ENCODE results near the gene PRDM8. TPM values are rescaled to one million over a fixed set of nuclear protein-coding genes. Genes with fewer than 3 reads are reported as not detected.

PRDM8 gene
- 1.6 to 2.4 TPM (median 1.7 TPM) in 3 replicates for total RNA-seq

DNA sequence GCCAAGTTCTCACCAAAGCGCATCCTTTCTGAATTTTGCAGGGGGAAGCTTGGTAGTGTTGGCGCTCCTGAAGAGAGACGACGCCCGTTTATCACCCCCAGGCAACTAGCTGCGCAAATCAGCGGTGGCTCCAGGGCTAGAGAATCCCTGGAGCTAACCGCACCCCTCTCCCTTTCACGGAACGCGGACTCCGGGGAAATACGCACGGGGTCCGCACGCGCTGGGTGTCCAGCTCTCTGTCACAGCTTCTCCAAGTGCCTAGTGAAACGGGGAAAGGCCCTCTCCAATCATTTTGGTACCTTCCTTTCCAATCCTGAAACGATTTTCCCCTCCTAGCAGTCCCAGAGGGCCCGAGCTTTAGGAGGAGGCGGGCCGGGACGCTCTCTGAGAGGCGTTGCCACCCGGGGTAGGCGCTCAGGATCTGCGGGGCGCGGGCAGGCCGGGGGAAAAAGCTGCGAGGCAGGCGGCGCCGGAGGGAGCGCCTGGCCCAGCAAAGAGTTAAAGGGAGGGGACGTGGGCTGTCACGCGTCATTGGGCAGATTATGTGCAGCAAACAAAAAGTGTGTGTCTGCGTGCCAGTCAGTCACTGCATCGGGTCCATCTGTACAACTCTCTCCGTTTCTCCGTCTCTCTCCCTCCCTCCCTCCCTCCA is at the start of gene PRDM8:
PRDM8 (plus strand) TSS at position 582 of the 652 bp plus-strand sequence. CDS start 2,578 bp downstream, outside the sequence.
- DNase-seq (ENCODE audit: low spot score in 2 of 2, unreplicated experiment in 2 of 2), result no peak
- peak within 1 kb of the TSS; percentile 21 for H3K4me3 Mint-ChIP-seq
- H3K36me3 Mint-ChIP-seq, result no peaks in the 10 kb centered on the region
- peaks cover 16% of the 10 kb centered on the region for H3K4me1 Mint-ChIP-seq
- TF ChIP-seq, protein P1, sequence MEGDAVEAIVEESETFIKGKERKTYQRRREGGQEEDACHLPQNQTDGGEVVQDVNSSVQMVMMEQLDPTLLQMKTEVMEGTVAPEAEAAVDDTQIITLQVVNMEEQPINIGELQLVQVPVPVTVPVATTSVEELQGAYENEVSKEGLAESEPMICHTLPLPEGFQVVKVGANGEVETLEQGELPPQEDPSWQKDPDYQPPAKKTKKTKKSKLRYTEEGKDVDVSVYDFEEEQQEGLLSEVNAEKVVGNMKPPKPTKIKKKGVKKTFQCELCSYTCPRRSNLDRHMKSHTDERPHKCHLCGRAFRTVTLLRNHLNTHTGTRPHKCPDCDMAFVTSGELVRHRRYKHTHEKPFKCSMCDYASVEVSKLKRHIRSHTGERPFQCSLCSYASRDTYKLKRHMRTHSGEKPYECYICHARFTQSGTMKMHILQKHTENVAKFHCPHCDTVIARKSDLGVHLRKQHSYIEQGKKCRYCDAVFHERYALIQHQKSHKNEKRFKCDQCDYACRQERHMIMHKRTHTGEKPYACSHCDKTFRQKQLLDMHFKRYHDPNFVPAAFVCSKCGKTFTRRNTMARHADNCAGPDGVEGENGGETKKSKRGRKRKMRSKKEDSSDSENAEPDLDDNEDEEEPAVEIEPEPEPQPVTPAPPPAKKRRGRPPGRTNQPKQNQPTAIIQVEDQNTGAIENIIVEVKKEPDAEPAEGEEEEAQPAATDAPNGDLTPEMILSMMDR (IDR thresholded peaks at IDR 0.05; ENCODE audit: unreplicated experiment), result no peak
- no peak within 1 kb of the TSS for H3K27ac Mint-ChIP-seq
- H3K27me3 Mint-ChIP-seq (ENCODE audit: low read depth), result peaks cover 98% of the 10 kb centered on the region
- no peaks in the 10 kb centered on the region for H3K9me3 Mint-ChIP-seq

DNA sequence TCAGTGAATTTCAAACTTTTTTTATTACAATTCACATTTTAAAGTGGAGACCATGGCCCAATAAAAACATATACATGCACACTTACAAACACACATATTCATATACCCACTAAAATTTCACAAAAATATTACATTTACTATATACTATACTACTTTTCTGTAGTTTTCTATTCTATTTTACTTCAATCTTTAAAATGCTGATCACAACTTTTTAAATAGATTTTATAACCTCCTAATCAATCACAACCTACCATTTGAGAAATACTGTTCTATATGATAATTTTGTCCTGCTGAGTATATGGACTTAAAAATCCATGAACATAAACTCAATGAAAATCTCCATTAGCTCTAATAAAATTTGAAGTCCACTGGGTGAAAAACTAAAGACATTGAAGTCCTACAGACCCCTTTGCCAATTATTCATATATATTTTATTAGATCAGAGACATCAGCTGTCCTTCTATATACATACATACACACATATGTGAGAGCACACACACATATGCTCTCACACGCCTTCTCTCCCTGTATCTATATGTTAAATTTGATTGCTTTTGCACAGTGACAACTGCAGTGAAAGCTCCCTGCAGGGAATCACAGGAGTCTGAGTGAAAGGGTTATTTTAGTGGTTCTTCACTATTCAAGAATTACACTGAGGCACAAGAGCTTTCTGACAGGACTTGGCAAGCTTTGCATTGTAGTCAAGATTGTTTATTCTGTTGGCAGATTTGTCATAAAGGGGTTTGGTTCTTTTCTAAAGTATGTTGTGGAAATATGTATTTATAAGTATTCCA is 46.7 kb upstream of the PRDM8 start:
- H3K27ac Mint-ChIP-seq, result no peak overlapping the region
- peaks cover 12% of the 10 kb centered on the region for H3K4me1 Mint-ChIP-seq
- no peaks in the 10 kb centered on the region for H3K9me3 Mint-ChIP-seq
- TF ChIP-seq, protein P1 (IDR thresholded peaks at IDR 0.05; ENCODE audit: unreplicated experiment), result no peak
- H3K4me3 Mint-ChIP-seq, result no peak overlapping the region
- no peaks in the 10 kb centered on the region for H3K36me3 Mint-ChIP-seq
- H3K27me3 Mint-ChIP-seq (ENCODE audit: low read depth), result peaks cover 12% of the 10 kb centered on the region
- no peak for DNase-seq (ENCODE audit: low spot score in 2 of 2, unreplicated experiment in 2 of 2)

DNA sequence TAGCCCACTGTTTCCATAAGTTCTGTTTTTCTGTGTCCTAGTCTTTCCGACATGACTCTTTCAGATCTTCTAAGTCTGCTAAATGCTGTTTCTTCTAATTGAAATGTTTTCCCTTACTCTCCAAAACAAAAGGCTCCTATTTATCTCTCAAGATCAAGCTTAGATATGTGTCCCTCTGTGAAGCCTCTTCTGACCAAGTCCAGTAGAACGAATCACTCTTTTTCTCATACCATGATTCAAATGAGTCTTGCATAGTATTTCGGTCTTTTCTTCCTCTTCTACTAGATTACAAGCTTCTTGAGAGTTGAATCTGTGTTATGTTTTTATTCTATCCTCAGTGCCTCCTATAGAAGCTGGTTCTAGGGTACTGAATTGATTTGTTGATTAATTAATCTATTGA is 45.3 kb upstream of the PRDM8 start:
- peaks cover 12% of the 10 kb centered on the region for H3K4me1 Mint-ChIP-seq
- no peak overlapping the region for H3K27ac Mint-ChIP-seq
- TF ChIP-seq, protein P1 (IDR thresholded peaks at IDR 0.05; ENCODE audit: unreplicated experiment), result no peak
- H3K36me3 Mint-ChIP-seq, result no peaks in the 10 kb centered on the region
- no peak for DNase-seq (ENCODE audit: low spot score in 2 of 2, unreplicated experiment in 2 of 2)
- peaks cover under 1% of the 10 kb centered on the region for H3K9me3 Mint-ChIP-seq
- peaks cover 12% of the 10 kb centered on the region for H3K27me3 Mint-ChIP-seq (ENCODE audit: low read depth)
- H3K4me3 Mint-ChIP-seq, result no peak overlapping the region

DNA sequence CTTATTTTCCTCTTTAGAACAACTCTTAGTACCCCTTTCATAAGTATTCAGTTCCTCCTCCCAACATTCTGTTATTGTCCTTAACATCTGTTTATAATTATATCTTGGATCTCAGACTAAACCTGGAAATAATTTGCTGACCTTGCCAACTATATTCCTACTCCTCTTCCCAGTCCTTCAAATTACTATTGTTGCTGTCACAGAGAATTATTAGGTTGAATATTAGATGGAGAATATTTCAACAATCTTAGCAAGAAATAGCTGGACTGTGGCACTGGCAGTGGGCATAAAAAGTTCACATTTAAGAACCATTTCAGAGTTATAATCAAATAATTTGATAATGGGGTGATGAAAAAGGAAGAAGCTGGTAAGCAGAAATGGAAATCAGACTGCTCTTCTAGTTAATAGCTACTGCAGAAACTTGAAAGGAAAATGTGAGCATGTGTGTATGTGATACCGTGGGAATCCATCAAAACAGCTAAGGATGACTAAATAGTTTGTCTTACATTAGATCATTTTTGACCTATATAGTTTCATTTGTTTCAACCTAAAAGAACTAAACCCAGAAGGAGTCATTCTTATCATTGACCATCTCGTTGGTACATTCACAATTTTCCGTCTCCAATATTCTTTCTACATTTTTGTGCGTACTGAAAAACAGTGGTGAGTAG is 43.3 kb upstream of the PRDM8 start:
- TF ChIP-seq, protein P1 (IDR thresholded peaks at IDR 0.05; ENCODE audit: unreplicated experiment), result no peak
- Mint-ChIP-seq H3K27me3 (ENCODE audit: low read depth) (peaks cover 12% of the 10 kb centered on the region), H3K9me3 (peaks cover 20% of the 10 kb centered on the region), H3K27ac (no peak overlapping the region), H3K4me1 (peaks cover 12% of the 10 kb centered on the region), H3K36me3 (no peaks in the 10 kb centered on the region), H3K4me3 (no peak overlapping the region)
- no peak for DNase-seq (ENCODE audit: low spot score in 2 of 2, unreplicated experiment in 2 of 2)

DNA sequence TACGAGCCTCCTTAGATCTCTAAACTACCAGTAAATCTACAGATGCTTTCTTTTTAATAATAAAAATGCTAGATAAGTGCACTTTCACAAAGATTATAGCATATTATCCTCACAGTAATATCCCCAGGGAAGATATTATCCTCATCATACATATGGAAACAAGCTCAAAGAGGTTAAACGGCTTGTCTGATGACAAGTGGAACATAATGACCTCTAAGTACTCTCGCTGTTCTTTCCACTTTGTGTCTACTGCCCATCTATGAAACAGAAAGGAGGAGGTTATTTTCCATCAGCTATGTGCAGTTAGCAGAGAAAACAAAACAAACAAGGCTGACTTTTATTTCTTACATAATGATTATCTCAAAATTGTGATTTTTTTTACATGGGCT is 42.8 kb upstream of the PRDM8 start:
- TF ChIP-seq, protein P1 (IDR thresholded peaks at IDR 0.05; ENCODE audit: unreplicated experiment), result no peak
- H3K4me1 Mint-ChIP-seq, result peaks cover 12% of the 10 kb centered on the region

More for the DNA sequence above, 42.8 kb upstream of the PRDM8 start:
- no peak overlapping the region for H3K27ac Mint-ChIP-seq
- DNase-seq (ENCODE audit: low spot score in 2 of 2, unreplicated experiment in 2 of 2), result no peak
- H3K4me3 Mint-ChIP-seq, result no peak overlapping the region
- H3K27me3 Mint-ChIP-seq (ENCODE audit: low read depth), result peaks cover 11% of the 10 kb centered on the region
- H3K36me3 Mint-ChIP-seq, result no peaks in the 10 kb centered on the region
- H3K9me3 Mint-ChIP-seq, result peaks cover 20% of the 10 kb centered on the region

Data from mesothelial cell of epicardium (in vitro differentiated cells).